SK-N-SH (cell line): Measurements from ENCODE around the gene NYAP2.

ENCODE experiments used
- CTCF ChIP-seq: fragments of 200-600 bp; sonication (generic); IDR thresholded peaks from 2 replicates; pipeline ENCODE4 v1.6.1; 2017; ENCODE audit warnings: antibody characterized with exemption, mild to moderate bottlenecking, moderate library complexity
- EP300 ChIP-seq, 2 experiments: IDR thresholded peaks; 2 replicates each; pipeline versions ENCODE4 v1.4.0 to v1.6.1; 2012; ENCODE audit warnings: borderline replicate concordance in 1 of 2, low read depth in 1 of 2, low read length in 1 of 2
- FOXM1 ChIP-seq: IDR thresholded peaks from 2 replicates; pipeline ENCODE4 v1.4.0; 2012; ENCODE audit warnings: low read depth, mild to moderate bottlenecking
- MEF2A ChIP-seq: IDR thresholded peaks from 2 replicates; pipeline ENCODE4 v1.4.0; 2012; ENCODE audit warnings: low read depth, borderline replicate concordance
- POLR2AphosphoS5 ChIP-seq: IDR thresholded peaks from 2 replicates; pipeline ENCODE4 v1.6.1; 2012; ENCODE audit warnings: low read depth, low read length
- REST ChIP-seq: IDR thresholded peaks from 2 replicates; pipeline ENCODE4 v1.6.1; 2012; ENCODE audit warnings: mild to moderate bottlenecking, low read depth, low read length, moderate library complexity
- TAF1 ChIP-seq: IDR thresholded peaks from 2 replicates; pipeline ENCODE4 v1.6.1; 2012; ENCODE audit warnings: low read depth, mild to moderate bottlenecking, low read length, moderate library complexity, borderline replicate concordance
- USF2 ChIP-seq: fragments of 150-350 bp; IDR thresholded peaks from 2 replicates; pipeline ENCODE4 v1.6.1; 2017; ENCODE audit warnings: antibody characterized with exemption, low read length, low read depth, borderline replicate concordance
- YY1 ChIP-seq: IDR thresholded peaks from 2 replicates; pipeline ENCODE4 v1.4.0; 2012; ENCODE audit warnings: low read depth, mild to moderate bottlenecking

- TF ChIP-seq USF2 (no peak), CTCF (no peak), TAF1 (no peak), MEF2A (no peak), REST (no peak), FOXM1 (no peak), EP300 (IDR thresholded peaks at IDR 0.05; ENCODE audit: borderline replicate concordance in 1 of 2, low read depth in 1 of 2, low read length in 1 of 2) (no peak), POLR2AphosphoS5 (no peak), YY1 (no peak)
Measured at GRCh38 chr2:225620227-225620626, 220.7 kb downstream of the NYAP2 start.
